Stomach (tissue), 9 donors: ENCODE data around the gene LYSMD4. TPM values are rescaled to one million over a fixed set of nuclear protein-coding genes. Genes with fewer than 3 reads are reported as not detected.

ENCODE experiments used
- DNase-seq, 2 donors: peaks; one replicate each; pipeline versions ENCODE4 v3.0.0 to v3.0.0-alpha.2; 2013 to 2019
- H3K27ac ChIP-seq, 5 donors: fragments of 200-600 bp in 4 of 5; sonication (generic) in 4 of 5; one replicate each; pipeline ENCODE4 v1.5.1; 2013 to 2019; ENCODE audit warnings: mild to moderate bottlenecking in 1 of 5, moderate library complexity in 1 of 5
- H3K27me3 ChIP-seq, 3 donors: fragments of 200-600 bp; sonication (generic); one replicate each; pipeline ENCODE4 v1.5.1; 2017 to 2019; ENCODE audit warnings: mixed run types in 1 of 3
- H3K36me3 ChIP-seq, 4 donors: fragments of 200-600 bp; sonication (generic); 1 replicate in 3 of 4; 2 replicates in 1 of 4; pipeline ENCODE4 v1.5.1; 2016 to 2019
- H3K4me1 ChIP-seq, 4 donors: fragments of 200-600 bp; sonication (generic); one replicate each; pipeline ENCODE4 v1.5.1; 2016 to 2019
- H3K4me3 ChIP-seq, 4 donors: fragments of 200-600 bp; sonication (generic) in 3 of 4; one replicate each; pipeline ENCODE4 v1.5.1; 2016 to 2019; ENCODE audit warnings: mild to moderate bottlenecking in 1 of 4
- H3K9me3 ChIP-seq, 4 donors: fragments of 200-600 bp; sonication (generic); one replicate each; pipeline ENCODE4 v1.5.1; 2016 to 2019
- EP300 ChIP-seq: sonication (generic); formaldehyde crosslinking; IDR thresholded peaks from one replicate; pipeline ENCODE4 v1.6.1; 2017; ENCODE audit warnings: antibody characterized with exemption
- POLR2A ChIP-seq, 4 donors: fragments of 450-650 bp; IDR thresholded peaks; one replicate each; pipeline ENCODE4 v1.6.1; 2016; ENCODE audit warnings: antibody characterized with exemption in 4 of 4, control low read depth in 2 of 4, mild to moderate bottlenecking in 1 of 4, moderate library complexity in 1 of 4
- POLR2AphosphoS5 ChIP-seq, 3 donors: sonication (generic); formaldehyde crosslinking; IDR thresholded peaks; one replicate each; pipeline ENCODE4 v1.6.1; 2016; ENCODE audit warnings: antibody characterized with exemption in 3 of 3
- WGBS, 5 donors: extraction: QIAGEN DNeasy Blood & Tissue Kit in 3 of 5; methylation state at CpG; one replicate each; pipeline versions ENCODE4 v1.1.5 to v1.1.7; 2013 to 2018; 5-methylcytosine and 5-hydroxymethylcytosine counted together
- intact Hi-C: fragments of 100-400 bp; cut with DNase I; formaldehyde crosslinking; loops from one replicate; pipeline ENCODE4 v1.15.1; 2023; ENCODE audit warnings: low total_unique reads
- polyA plus RNA-seq, 3 donors: library from polyadenylated mRNA; stranded (reverse); fragments of 200-250 nt; gene quantifications; one replicate each; pipeline ENCODE4 v1.2.3, GENCODE V29; 2013
- total RNA-seq, 5 donors: library from RNA; depleted of rRNA; stranded (reverse); fragments of >200 nt; gene quantifications; one replicate each; pipeline versions ENCODE4 v1.1.0 to v1.2.3, GENCODE V29; 2014 to 2016
- TF ChIP-seq, protein P1 (sequence below), 7 experiments: fragments of 450-650 bp in 4 of 7; fragments of 200-600 bp in 3 of 7; sonication (generic) in 3 of 7; IDR thresholded peaks; one replicate each; pipeline ENCODE4 v1.5.1; 2016 to 2019; ENCODE audit warnings: antibody characterized with exemption in 7 of 7, control low read depth in 2 of 7, mild to moderate bottlenecking in 1 of 7
- donor health status: healthy with polysubstance abuse.
- donor health status: Bipolar disorder and iron deficiency.
- donor health status: healthy.

The LYSMD4 gene
- total and polyA plus RNA-seq, 8 donors: 4.2 to 106 (median 10.0) TPM

DNA sequence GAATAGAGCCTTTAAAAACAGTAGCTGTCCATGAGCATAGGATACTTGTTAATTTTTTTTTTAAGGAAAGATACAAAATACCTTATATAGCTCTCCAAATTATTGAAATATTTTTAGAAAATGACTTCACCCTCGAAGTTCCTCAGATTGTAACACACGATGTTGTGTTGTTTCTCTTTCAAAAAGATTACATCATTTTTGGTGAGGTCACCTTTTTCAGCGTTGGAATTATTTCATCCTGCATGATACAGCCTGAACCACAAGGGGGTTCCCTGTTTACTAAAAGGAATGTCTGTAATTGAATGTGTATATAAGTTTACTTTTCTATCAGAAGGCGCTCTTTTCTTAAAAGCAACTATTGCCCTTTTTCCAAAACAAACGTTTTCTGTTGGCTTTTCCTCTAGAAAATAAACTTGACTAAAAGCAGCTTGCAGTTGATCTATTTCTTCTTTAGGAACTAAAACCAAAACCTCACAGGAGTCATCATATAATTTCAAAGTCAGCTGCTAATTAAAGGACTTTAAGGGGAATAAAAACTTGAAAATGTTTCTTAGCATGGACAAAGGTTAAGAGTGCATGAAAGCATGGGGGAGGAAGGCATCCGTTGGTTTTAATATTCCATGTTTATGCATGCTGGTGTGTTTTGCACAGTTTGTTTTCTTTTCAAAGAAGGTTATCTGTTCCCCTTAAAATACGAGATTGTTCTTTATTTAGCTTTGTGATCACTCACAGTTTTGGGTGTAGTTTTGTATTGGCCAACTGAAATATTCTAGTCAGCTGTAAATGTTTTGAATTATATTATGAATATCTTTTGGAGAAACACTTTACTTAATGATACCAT is 29.4 kb downstream of the LYSMD4 start:
- Histone ChIP-seq H3K9me3 (no peaks in the 10 kb centered on the region), H3K4me1 (peaks cover 13 to 46% (median 25%) of the 10 kb centered on the region in 4 donors), H3K36me3 (no peaks in the 10 kb centered on the region), H3K4me3 (no peak overlapping the region), H3K27ac (peak overlapping the region in 4 of 5 donors; percentile 72 to 85 (median 80)), H3K27me3 (no peaks in the 10 kb centered on the region)
- intact Hi-C loops: no loop called here
- peak in 1 of 2 donors; percentile 89 for DNase-seq
- 6 to 15% (median 7%) methylated on average over 7 of the region's 7 CpGs for WGBS, 5 donors
- TF ChIP-seq POLR2A (IDR thresholded peaks at IDR 0.05) (no peak), POLR2AphosphoS5 (IDR thresholded peaks at IDR 0.05) (peak in 1 of 3 donors; percentile 45), EP300 (no peak)
- TF ChIP-seq, protein P1, sequence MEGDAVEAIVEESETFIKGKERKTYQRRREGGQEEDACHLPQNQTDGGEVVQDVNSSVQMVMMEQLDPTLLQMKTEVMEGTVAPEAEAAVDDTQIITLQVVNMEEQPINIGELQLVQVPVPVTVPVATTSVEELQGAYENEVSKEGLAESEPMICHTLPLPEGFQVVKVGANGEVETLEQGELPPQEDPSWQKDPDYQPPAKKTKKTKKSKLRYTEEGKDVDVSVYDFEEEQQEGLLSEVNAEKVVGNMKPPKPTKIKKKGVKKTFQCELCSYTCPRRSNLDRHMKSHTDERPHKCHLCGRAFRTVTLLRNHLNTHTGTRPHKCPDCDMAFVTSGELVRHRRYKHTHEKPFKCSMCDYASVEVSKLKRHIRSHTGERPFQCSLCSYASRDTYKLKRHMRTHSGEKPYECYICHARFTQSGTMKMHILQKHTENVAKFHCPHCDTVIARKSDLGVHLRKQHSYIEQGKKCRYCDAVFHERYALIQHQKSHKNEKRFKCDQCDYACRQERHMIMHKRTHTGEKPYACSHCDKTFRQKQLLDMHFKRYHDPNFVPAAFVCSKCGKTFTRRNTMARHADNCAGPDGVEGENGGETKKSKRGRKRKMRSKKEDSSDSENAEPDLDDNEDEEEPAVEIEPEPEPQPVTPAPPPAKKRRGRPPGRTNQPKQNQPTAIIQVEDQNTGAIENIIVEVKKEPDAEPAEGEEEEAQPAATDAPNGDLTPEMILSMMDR (IDR thresholded peaks at IDR 0.05): peak in 5 of 7 experiments; percentile 50 to 66 (median 62)

GRCh38 chr15:99702895-99703602 is 30.2 kb downstream of the LYSMD4 start:
- intact Hi-C loops: no loop called here
- peak overlapping the region in 4 of 5 donors; percentile 54 to 85 (median 80) for H3K27ac ChIP-seq
- 17 to 25% (median 21%) methylated on average over 4 of the region's 4 CpGs for WGBS, 5 donors
- no peak for TF ChIP-seq POLR2A (IDR thresholded peaks at IDR 0.05)
- TF ChIP-seq POLR2AphosphoS5 (IDR thresholded peaks at IDR 0.05): no peak
- TF ChIP-seq, protein P1 (IDR thresholded peaks at IDR 0.05): no peak
- no peak for TF ChIP-seq EP300
- no peak overlapping the region for H3K4me3 ChIP-seq
- H3K27me3 ChIP-seq: no peaks in the 10 kb centered on the region
- H3K4me1 ChIP-seq: peaks cover 6 to 38% (median 18%) of the 10 kb centered on the region in 4 donors
- H3K9me3 ChIP-seq: no peaks in the 10 kb centered on the region
- peak in 1 of 2 donors; percentile 44 for DNase-seq
- peaks cover 0 to 7% (median 0%) of the 10 kb centered on the region in 4 donors for H3K36me3 ChIP-seq

DNA sequence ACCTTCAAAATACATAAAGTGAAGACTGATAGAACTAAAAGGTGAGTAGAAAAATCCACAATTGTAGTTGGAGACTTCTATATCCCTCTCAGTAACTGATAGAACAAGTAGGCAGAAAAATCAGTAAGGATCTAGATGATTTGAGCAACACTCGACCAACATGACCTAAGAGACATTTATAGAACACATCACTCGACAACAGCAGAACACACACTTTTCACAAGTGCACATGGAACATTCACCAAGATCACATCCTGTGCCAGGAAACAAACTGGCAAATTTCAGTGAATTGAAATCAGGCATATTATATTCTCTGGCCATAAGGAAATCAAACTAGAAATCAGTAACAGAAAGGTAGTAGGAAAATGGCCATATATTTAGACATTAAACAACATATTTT is 37.1 kb downstream of the LYSMD4 start:
- TF ChIP-seq POLR2AphosphoS5 (IDR thresholded peaks at IDR 0.05) (no peak), EP300 (no peak), POLR2A (IDR thresholded peaks at IDR 0.05) (no peak)
- TF ChIP-seq, protein P1 (IDR thresholded peaks at IDR 0.05): no peak
- Histone ChIP-seq H3K27me3 (no peaks in the 10 kb centered on the region), H3K4me3 (no peak overlapping the region), H3K36me3 (peaks cover 5 to 57% (median 52%) of the 10 kb centered on the region in 4 donors), H3K9me3 (no peaks in the 10 kb centered on the region), H3K27ac (no peak overlapping the region), H3K4me1 (no peaks in the 10 kb centered on the region)
- intact Hi-C loops: no loop called here
- no peak for DNase-seq
- 78 to 87% (median 81%) methylated on average over 2 of the region's 2 CpGs for WGBS, 5 donors

- intact Hi-C loops: no loop called here
Measured at GRCh38 chr15:99692825-99693224, 40.4 kb downstream of the LYSMD4 start.

More at GRCh38 chr15:99692825-99693224, 40.4 kb downstream of the LYSMD4 start:
- Histone ChIP-seq H3K27me3 (no peaks in the 10 kb centered on the region), H3K9me3 (no peaks in the 10 kb centered on the region), H3K27ac (no peak overlapping the region), H3K36me3 (peaks cover 5 to 78% (median 68%) of the 10 kb centered on the region in 4 donors), H3K4me3 (no peak overlapping the region), H3K4me1 (no peaks in the 10 kb centered on the region)
- no peak for DNase-seq
- 86 to 95% (median 91%) methylated on average over 3 of the region's 3 CpGs for WGBS, 5 donors
- TF ChIP-seq POLR2AphosphoS5 (IDR thresholded peaks at IDR 0.05): no peak
- TF ChIP-seq, protein P1 (IDR thresholded peaks at IDR 0.05): no peak
- no peak for TF ChIP-seq EP300
- no peak for TF ChIP-seq POLR2A (IDR thresholded peaks at IDR 0.05)
